ENCODE data around the gene SLC12A6. TPM values are rescaled to one million over a fixed set of nuclear protein-coding genes. Genes with fewer than 3 reads are reported as not detected.
A peak's percentile ranks its signal among the peaks of the same experiment; 100 is the strongest.
"Not testable (repeated sequence)": the region's sequence is repeated elsewhere in the genome, so short reads cannot be mapped to it uniquely, and the experiment has no call there.

Gene SLC12A6
- polyA plus RNA-seq, 2 of the 4 experiments (the other 2 are of a cell fraction), result 6.0 to 21.3 TPM

DNA sequence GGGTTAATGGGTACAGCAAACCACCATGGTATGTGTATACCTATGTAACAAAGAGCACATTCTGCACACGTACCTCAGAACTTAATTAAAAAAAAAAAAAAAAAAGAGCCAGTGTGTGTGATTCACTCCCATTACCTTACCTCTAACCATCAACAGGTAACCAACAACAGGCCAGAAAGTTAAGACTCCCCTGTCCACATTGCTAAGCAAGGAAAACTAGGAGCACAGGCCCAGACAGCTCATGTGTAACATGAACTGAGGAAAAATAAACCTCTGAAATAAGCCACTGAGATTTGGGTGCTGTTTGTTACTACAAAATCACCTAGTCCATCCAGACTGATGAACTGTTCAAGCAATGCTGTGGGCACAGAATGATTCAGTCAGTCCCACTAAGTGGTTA, 133.6 kb downstream of the SLC12A6 start:
- 92% methylated on average over 1 of the region's 1 CpG for WGBS (ENCODE audit: missing lambda C conversion rate)
- TF ChIP-seq ZNF302 (CRISPR knock-in tag; IDR thresholded peaks at IDR 0.05), result no peak
- TF ChIP-seq TFCP2L1 (CRISPR knock-in tag; IDR thresholded peaks at IDR 0.05), result no peak
- TF ChIP-seq HDAC2 (IDR thresholded peaks at IDR 0.05), result no peak
- TF ChIP-seq CHD2 (IDR thresholded peaks at IDR 0.05; ENCODE audit: low read length, partially characterized antibody), result no peak
- no peak for TF ChIP-seq ESRRA (IDR thresholded peaks at IDR 0.05; ENCODE audit: borderline replicate concordance, low read length)
- TF ChIP-seq MAFK (IDR thresholded peaks at IDR 0.05; ENCODE audit: partially characterized antibody), result no peak
- TF ChIP-seq, protein P1, sequence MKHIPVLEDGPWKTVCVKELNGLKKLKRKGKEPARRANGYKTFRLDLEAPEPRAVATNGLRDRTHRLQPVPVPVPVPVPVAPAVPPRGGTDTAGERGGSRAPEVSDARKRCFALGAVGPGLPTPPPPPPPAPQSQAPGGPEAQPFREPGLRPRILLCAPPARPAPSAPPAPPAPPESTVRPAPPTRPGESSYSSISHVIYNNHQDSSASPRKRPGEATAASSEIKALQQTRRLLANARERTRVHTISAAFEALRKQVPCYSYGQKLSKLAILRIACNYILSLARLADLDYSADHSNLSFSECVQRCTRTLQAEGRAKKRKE (CRISPR knock-in tag; IDR thresholded peaks at IDR 0.05; ENCODE audit: low read depth), result no peak
- no peak for TF ChIP-seq CBX8 (IDR thresholded peaks at IDR 0.05)
- no peak for TF ChIP-seq FOXS1 (CRISPR knock-in tag; IDR thresholded peaks at IDR 0.05)
- TF ChIP-seq, protein P2, sequence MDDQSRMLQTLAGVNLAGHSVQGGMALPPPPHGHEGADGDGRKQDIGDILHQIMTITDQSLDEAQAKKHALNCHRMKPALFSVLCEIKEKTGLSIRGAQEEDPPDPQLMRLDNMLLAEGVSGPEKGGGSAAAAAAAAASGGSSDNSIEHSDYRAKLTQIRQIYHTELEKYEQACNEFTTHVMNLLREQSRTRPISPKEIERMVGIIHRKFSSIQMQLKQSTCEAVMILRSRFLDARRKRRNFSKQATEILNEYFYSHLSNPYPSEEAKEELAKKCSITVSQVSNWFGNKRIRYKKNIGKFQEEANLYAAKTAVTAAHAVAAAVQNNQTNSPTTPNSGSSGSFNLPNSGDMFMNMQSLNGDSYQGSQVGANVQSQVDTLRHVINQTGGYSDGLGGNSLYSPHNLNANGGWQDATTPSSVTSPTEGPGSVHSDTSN (IDR thresholded peaks at IDR 0.05), result no peak
- TF ChIP-seq ZSCAN20 (CRISPR knock-in tag; IDR thresholded peaks at IDR 0.05), result no peak
- no peak for TF ChIP-seq NPAS2 (CRISPR knock-in tag; IDR thresholded peaks at IDR 0.05; ENCODE audit: borderline replicate concordance)
- TF ChIP-seq, protein P3, sequence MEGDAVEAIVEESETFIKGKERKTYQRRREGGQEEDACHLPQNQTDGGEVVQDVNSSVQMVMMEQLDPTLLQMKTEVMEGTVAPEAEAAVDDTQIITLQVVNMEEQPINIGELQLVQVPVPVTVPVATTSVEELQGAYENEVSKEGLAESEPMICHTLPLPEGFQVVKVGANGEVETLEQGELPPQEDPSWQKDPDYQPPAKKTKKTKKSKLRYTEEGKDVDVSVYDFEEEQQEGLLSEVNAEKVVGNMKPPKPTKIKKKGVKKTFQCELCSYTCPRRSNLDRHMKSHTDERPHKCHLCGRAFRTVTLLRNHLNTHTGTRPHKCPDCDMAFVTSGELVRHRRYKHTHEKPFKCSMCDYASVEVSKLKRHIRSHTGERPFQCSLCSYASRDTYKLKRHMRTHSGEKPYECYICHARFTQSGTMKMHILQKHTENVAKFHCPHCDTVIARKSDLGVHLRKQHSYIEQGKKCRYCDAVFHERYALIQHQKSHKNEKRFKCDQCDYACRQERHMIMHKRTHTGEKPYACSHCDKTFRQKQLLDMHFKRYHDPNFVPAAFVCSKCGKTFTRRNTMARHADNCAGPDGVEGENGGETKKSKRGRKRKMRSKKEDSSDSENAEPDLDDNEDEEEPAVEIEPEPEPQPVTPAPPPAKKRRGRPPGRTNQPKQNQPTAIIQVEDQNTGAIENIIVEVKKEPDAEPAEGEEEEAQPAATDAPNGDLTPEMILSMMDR (IDR thresholded peaks at IDR 0.05), result no peak
- TF ChIP-seq JUNB (IDR thresholded peaks at IDR 0.05), result no peak
- TF ChIP-seq JUN (IDR thresholded peaks at IDR 0.05), result no peak
- ChIA-PET CTCF (interaction anchor here (1.2 kb wide), 1 partner anchor 93 kb away, joined by 4 read pairs; no protein-coding TSS in a partner anchor), POLR2A (no interaction called here)
- no peaks in the 10 kb centered on the region for H3K9me3 ChIP-seq
- H3K27ac ChIP-seq, result no peak overlapping the region
- peak; percentile 32 for FAIRE-seq
- no peak overlapping the region for H3K4me2 ChIP-seq
- H3K4me3 ChIP-seq, result no peak overlapping the region
- ATAC-seq, result no peak
- no peak for DNase-seq (ENCODE audit: low read depth in 1 of 2, low spot score in 1 of 2)
- peaks cover 12% of the 10 kb centered on the region; the same call in 2 of the 3 replicates for H3K4me1 ChIP-seq

DNA sequence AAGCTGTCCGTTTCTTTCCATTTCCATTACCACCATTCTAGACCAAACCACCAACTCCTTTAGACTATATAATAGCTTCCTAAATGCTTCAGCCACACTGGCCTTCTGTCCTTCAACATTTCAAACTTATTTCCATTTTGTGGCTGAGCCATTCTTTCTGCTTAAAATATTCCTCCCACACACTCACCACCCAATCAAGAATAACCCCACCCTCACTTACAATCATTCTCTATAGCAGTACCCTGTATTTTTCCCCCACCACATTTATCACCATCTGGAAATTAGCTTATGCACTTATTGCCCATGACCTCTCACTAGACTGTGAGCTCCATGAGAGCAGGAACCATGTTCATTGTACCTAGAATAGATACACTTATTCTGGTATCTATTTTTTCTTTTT, 134.3 kb downstream of the SLC12A6 start:
- no peak overlapping the region for H3K4me2 ChIP-seq
- 92% methylated on average over 1 of the region's 1 CpG for WGBS (ENCODE audit: missing lambda C conversion rate)
- H3K4me1 ChIP-seq, result peaks cover 12% of the 10 kb centered on the region; the same call in 2 of the 3 replicates
- POLR2A ChIA-PET, result no interaction called here
- no peak overlapping the region for H3K4me3 ChIP-seq
- no peak for FAIRE-seq
- no peak for TF ChIP-seq SMC3 (IDR thresholded peaks at IDR 0.05)
- no peak for TF ChIP-seq EHF (CRISPR knock-in tag; IDR thresholded peaks at IDR 0.05)
- TF ChIP-seq MYC (IDR thresholded peaks at IDR 0.05; ENCODE audit: borderline replicate concordance, low read length), result no peak
- no peak for TF ChIP-seq JUN (IDR thresholded peaks at IDR 0.05)
- TF ChIP-seq KDM1A (IDR thresholded peaks at IDR 0.05; ENCODE audit: low read depth), result no peak
- no peak for TF ChIP-seq ZSCAN20 (CRISPR knock-in tag; IDR thresholded peaks at IDR 0.05)
- TF ChIP-seq EP300 (IDR thresholded peaks at IDR 0.05), result no peak
- TF ChIP-seq ESRRA (IDR thresholded peaks at IDR 0.05; ENCODE audit: borderline replicate concordance, low read length), result no peak
- TF ChIP-seq CBX8 (IDR thresholded peaks at IDR 0.05), result no peak
- TF ChIP-seq CHD4 (IDR thresholded peaks at IDR 0.05; ENCODE audit: borderline replicate concordance), result no peak
- no peak for TF ChIP-seq FOSL2 (IDR thresholded peaks at IDR 0.05)
- no peak for TF ChIP-seq FOSL2 (CRISPR knock-in tag; IDR thresholded peaks at IDR 0.05)
- no peak for TF ChIP-seq EHMT2 (IDR thresholded peaks at IDR 0.05; ENCODE audit: low read depth)
- TF ChIP-seq HDAC2 (IDR thresholded peaks at IDR 0.05), result no peak
- no peak for TF ChIP-seq GATA3 (IDR thresholded peaks at IDR 0.05; ENCODE audit: borderline replicate concordance)
- no peak for TF ChIP-seq NPAS2 (CRISPR knock-in tag; IDR thresholded peaks at IDR 0.05; ENCODE audit: borderline replicate concordance)
- TF ChIP-seq, protein P2 (IDR thresholded peaks at IDR 0.05), result no peak
- no peak for TF ChIP-seq HEYL (CRISPR knock-in tag; IDR thresholded peaks at IDR 0.05)
- DNase-seq (ENCODE audit: low read depth in 1 of 2, low spot score in 1 of 2), result no peak
- H3K27ac ChIP-seq, result no peak overlapping the region
- CTCF ChIA-PET, result interaction anchor here (1.2 kb wide), 1 partner anchor 93 kb away, joined by 4 read pairs; no protein-coding TSS in a partner anchor
- H3K9me3 ChIP-seq, result no peaks in the 10 kb centered on the region
- ATAC-seq, result no peak

DNA sequence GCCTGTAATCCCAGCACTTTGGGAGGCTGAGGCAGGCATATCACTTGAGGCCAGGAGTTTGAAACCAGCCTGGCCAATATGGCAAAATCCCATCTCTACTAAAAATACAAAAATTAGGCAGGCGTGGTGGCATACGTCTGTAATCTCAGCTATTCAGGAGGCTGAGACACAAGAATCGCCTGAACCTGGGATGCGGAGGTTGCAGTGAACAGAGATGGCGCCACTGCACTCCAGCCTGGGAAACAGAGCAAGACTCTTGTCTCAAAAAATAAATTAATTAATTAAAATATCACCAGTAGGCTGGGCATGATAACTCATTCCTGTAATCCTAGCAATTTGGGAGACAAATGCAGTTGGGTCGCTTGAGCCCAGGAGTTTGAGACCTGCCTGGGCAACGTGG, 144.3 kb downstream of the SLC12A6 start:
- FAIRE-seq, H3K4me3 ChIP-seq, H3K27ac ChIP-seq, H3K9me3 ChIP-seq, H3K4me2 ChIP-seq, H3K4me1 ChIP-seq, POLR2A ChIA-PET: not testable (repeated sequence)
- ATAC-seq (peak in 1 of 2 experiments; percentile 53; a peak in 2 of 6 replicates), DNase-seq (ENCODE audit: low read depth in 1 of 2, low spot score in 1 of 2) (peak in 1 of 2 experiments; percentile 23)
- 81% methylated on average over 7 of the region's 7 CpGs for WGBS (ENCODE audit: missing lambda C conversion rate)
- CTCF ChIA-PET, result interaction anchor here (0.6 kb wide), 1 partner anchor 53 kb away, joined by 3 read pairs; no protein-coding TSS in a partner anchor
